Measurements from ENCODE around the gene PTPN4.

The PTPN4 gene

GRCh38 chr2:119732601-119733164 lies 27.0 kb upstream of the PTPN4 start:
- no peak for FAIRE-seq

- no peak for FAIRE-seq
These were observed 25.7 kb upstream of the PTPN4 start for GRCh38 chr2:119734047-119734446.

DNA sequence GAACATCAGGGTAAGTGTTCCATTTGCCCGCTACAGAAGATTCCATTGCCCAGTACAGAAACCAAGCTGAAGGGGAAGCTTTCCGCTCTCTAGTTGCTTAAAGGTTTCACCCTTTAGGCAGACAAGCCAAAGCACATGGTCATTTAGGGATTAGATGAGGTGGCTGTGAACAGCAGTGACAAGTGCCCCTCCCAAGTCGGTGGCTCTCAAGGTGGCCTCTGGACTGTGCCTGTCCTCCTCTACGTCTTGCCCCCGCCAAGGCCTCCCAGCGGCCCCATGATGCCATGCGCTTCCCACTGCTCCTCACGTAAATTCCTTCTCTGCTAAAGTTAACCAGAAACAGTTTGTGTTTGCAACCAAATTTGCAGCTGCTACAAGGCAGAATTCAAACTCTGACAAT lies 24.2 kb upstream of the PTPN4 start:
- no peak for FAIRE-seq

- no peak for FAIRE-seq
These were observed 23.7 kb upstream of the PTPN4 start for GRCh38 chr2:119736021-119736420.

DNA sequence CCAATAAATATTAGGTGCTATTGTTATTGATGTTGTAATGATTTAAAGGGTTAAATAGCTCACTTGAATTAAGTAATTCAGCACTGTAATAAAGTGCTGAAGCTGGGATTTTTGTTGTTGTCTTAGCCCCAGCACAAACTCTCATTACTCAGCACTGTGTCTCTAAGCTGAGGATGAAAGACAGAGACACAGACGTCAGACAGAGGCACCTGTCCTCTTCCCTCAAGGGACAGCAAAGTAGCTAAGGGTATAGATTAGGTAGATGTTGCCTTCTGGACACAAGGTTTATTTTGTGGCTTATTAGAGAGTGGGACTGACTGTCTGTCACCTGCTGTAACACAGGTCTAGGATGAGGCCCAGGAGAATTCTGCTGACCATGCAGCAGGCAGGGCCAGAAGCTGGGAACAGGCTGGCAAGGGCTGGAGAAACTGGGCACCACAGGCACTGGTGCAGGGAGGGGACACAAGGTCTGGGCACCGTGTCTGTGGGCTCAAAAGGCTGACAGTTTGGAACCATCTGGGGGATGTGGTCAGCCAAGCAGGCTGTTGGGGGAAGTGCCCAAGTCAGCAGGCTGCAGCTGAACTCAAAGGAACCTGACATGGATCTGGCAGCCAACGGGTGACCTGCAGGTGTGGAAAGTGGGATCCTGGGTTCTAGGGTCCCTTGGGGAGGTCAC lies 20.0 kb upstream of the PTPN4 start:
- FAIRE-seq, result no peak

DNA sequence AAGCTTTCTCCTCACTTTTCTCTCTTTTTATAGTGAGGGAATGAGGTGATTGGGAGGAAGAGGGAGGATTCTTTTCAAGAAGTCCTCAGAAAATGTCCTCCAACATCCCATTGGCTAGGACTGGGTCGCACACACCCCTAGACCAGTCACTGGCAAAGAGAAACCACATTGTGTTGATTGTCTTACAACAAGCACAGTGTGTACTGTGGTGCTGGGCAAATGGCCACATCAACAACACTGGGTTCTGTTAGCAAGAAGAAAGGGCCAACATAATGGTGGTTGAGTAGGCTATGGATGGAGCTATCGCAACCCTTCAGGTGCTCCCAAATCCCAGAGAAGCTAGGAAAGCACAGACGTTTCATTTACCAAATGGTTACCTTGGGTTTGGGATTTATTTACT lies 18.7 kb upstream of the PTPN4 start:
- FAIRE-seq, result no peak

- no peak for FAIRE-seq
These were observed 17.9 kb upstream of the PTPN4 start for GRCh38 chr2:119741868-119742267.

- FAIRE-seq, result no peak
These were observed 15.3 kb upstream of the PTPN4 start for GRCh38 chr2:119744335-119744939.

GRCh38 chr2:119745566-119745965 lies 14.2 kb upstream of the PTPN4 start:
- no peak for FAIRE-seq

GRCh38 chr2:119746836-119747686 lies 12.7 kb upstream of the PTPN4 start:
- no peak for FAIRE-seq

GRCh38 chr2:119748135-119748534 lies 11.6 kb upstream of the PTPN4 start:
- no peak for FAIRE-seq

GRCh38 chr2:119749477-119750012 lies 10.2 kb upstream of the PTPN4 start:
- no peak for FAIRE-seq

DNA sequence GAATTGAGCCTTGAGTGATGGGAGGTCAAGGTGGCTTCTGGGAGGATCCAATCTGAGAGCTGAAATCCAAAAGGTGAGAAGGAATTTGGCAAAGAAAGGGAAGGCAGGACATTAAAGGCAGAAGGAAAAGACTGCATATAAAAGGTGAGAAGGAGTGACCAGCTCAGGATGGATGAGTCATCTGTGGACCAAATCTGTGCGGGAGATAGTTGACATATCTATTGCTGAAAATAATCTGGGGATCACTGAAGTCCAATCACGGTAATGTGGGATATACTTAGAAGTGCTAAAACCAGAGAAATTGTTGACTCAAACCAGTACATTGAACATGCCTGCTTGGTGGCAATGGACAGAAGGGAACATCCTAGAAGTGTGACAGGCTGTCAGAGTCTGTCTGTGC lies 8.0 kb upstream of the PTPN4 start:
- no peak for FAIRE-seq

DNA sequence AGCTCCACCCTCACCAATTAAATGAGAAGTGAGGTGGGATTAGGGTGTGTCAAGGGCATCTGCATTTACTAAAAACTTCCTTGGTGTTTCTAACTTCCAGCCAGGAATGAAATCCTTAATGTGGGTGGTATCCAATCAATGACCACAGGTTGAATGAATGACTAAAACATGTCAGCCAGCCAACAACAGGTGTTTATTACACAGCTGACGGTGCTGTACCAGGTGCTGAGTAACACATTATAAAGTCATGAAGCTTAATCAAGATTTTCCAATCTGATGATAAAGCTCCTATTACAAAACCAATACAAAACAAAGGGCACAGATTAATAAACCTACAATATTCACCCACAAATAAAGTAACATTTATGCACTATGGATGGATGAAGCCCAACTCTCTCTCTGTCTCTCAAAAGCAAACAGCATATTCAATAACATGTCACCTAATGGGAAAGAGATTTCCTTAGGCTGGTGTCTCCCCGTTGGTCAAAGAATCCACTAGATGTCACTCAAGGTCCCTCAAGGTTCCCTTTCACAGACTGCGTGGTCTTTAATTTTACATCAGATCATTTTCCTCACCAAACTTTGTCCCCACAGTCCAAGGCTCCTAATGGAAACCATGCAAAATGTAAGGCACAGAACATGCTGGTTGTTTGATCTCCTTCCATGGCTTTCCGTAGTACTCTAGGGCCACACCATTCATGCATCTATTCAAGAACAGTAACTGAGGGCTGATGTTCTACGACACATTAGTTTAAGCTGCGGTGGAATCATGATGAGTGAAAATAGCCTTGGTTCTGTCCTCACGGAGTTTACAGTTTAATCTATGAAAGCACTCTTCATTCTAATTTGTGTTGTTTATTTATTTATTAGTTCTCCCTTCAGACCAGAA lies 6.4 kb upstream of the PTPN4 start:
- no peak for FAIRE-seq

- FAIRE-seq, result no peak
These were observed 5.8 kb upstream of the PTPN4 start for GRCh38 chr2:119753930-119754321.

DNA sequence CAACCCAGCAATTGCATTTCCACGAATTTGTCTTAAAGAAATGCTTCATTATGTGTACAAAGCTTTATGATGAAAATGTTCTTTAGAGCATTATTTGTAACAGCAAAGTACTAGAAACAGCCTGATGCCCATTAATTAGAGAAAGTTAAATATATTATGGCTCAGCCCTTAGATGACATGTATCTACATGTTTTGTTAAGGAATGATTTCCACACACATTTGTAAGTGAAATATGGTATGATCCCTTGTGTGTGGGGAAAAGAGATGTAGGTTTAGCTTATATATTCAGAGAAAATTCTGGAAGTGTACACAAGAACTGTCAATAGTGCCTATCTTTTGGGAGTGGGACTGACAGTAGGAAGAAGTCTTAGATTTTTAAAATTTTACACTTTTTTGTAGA lies 3.8 kb upstream of the PTPN4 start:
- FAIRE-seq, result no peak

- FAIRE-seq, result no peak
These were observed 2.9 kb upstream of the PTPN4 start for GRCh38 chr2:119756837-119757236.

DNA sequence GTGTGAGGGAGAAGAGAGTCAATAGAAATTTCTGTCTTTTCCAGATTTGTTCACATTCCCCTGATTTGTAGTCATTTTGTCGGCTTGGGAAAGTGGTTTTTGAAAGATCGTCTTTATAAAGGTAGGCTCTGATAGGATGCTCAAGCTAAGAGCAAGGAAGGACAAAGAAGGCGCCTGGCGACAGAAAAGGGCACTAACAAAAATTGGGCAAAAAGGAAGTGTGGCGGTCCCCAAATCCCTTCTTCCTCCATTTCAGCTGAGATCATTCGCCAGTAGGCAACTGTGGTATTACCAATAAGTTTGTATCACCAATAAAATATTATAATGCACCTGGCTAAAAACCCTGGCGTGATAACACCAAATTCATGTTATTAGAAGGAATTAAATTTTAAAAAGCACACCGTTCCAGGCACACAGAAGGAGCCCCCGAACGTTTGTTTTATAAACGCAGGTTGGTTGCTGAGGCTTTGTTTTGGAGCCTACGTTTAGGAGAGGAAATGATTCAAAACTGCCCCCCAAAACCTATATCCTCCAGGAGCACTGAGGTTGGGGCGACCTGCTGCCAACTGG lies 756 bp upstream of the PTPN4 start:
- FAIRE-seq, result no peak

- no peak for FAIRE-seq
These were observed 674 bp downstream of the PTPN4 start for GRCh38 chr2:119760237-119760955.

GRCh38 chr2:119760956-119761275 lies 1.2 kb downstream of the PTPN4 start:
- no peak for FAIRE-seq

- no peak for FAIRE-seq
These were observed 5.1 kb downstream of the PTPN4 start for GRCh38 chr2:119764832-119765231.
